GM15510 (cell line): ENCODE results near the gene LRRC18.

Source experiments
- POLR2A ChIP-seq: IDR thresholded peaks from 3 replicates; pipeline ENCODE4 v1.6.1; 2011; ENCODE audit warnings: borderline replicate concordance; ENCODE audit not compliant: insufficient read length; ENCODE audit errors: extremely low read depth

LRRC18 gene

GRCh38 chr10:48905311-48905710 lies 34.3 kb downstream of the LRRC18 start:
- TF ChIP-seq POLR2A: no peak

- no peak for TF ChIP-seq POLR2A
Observed at GRCh38 chr10:48904861-48905260, 34.8 kb downstream of the LRRC18 start.

- TF ChIP-seq POLR2A: no peak
Observed at GRCh38 chr10:48903151-48903550, 36.5 kb downstream of the LRRC18 start.

- TF ChIP-seq POLR2A: no peak
Observed at GRCh38 chr10:48902096-48902495, 37.5 kb downstream of the LRRC18 start.

- no peak for TF ChIP-seq POLR2A
Observed at GRCh38 chr10:48901319-48901718, 38.3 kb downstream of the LRRC18 start.

GRCh38 chr10:48900371-48900801 lies 39.3 kb downstream of the LRRC18 start:
- TF ChIP-seq POLR2A: no peak

- TF ChIP-seq POLR2A: no peak
Observed at GRCh38 chr10:48899781-48900180, 39.9 kb downstream of the LRRC18 start.

- TF ChIP-seq POLR2A: no peak
Observed at GRCh38 chr10:48898426-48898825, 41.2 kb downstream of the LRRC18 start.

GRCh38 chr10:48897441-48897790 lies 42.2 kb downstream of the LRRC18 start:
- no peak for TF ChIP-seq POLR2A

GRCh38 chr10:48896756-48897440 lies 42.7 kb downstream of the LRRC18 start:
- TF ChIP-seq POLR2A: no peak

- no peak for TF ChIP-seq POLR2A
Observed at GRCh38 chr10:48895803-48896195, 43.8 kb downstream of the LRRC18 start.

GRCh38 chr10:48894911-48895802 lies 44.5 kb downstream of the LRRC18 start:
- no peak for TF ChIP-seq POLR2A

- no peak for TF ChIP-seq POLR2A
Observed at GRCh38 chr10:48890888-48891850, 48.5 kb downstream of the LRRC18 start.

- no peak for TF ChIP-seq POLR2A
Observed at GRCh38 chr10:48887982-48888381, 51.7 kb downstream of the LRRC18 start.

GRCh38 chr10:48885376-48885775 lies 54.3 kb downstream of the LRRC18 start:
- TF ChIP-seq POLR2A: no peak
